COLO668 (cell line): Measurements from ENCODE around the gene USP40.

Experiments
- DNase-seq: peaks from one replicate; lab custom pipeline; 2025; ENCODE audit not compliant: unreplicated experiment; lab: John Stamatoyannopoulos, UW

The USP40 gene

DNA sequence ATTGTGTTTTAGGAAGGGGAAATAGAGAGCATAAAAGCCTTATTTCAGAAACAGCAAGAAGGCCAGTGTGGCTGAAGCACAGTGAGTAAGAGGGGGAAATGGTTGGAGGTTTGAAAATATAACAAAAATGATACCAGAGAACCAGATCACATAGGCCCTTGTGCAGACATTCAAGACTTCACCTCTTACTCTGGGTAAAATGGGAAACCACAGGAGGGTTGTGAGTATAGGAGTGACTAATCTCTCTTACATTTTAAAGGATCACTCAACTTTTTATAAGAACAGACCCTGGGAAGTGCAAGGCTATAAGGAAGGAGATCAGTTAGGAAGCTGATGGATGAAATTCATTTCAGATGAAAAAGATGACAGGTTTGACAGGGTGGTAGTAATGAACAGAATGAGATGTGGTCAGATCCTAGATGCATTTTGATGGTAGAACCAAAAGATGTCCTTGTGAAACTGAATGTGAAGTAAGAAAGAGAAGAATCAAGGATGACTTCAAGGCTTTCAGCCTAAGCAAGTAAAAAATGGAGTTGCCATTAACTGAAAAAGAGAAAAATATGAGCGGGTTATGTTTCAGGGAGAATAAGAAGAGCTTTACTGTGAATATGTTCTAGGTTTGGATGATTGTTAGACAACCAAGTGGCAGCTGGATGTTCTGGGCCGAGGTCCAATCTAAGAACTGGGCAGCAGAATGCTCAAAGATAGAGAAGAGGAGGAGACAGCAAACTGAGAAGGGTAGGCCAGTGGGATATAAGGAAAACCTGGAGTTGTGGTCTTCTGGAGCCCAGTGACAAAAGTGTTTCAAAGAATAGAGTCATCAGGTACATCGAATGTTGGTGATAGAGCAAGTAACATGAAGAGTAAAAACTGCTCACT is 65.1 kb downstream of the USP40 start:
- no peak for DNase-seq

DNA sequence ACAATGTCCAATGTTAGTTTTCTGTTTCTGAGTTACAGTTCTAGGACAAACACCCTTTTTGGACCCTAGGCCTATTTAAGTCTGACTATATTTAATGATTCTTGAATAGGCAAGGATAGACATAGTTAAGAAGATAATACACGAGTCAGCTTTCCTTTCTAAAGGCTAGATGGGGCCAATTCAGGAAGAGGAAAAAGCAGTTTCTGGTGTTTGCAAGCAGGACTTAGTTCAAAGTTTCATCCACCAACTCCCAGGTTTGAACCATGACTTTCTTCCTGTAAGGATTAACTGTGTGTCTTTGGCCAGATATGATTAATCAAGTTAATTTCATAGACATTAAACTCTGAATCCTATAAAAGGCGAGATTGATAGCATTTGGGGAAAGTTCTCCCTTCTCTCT is 66.7 kb downstream of the USP40 start:
- DNase-seq = no peak

DNA sequence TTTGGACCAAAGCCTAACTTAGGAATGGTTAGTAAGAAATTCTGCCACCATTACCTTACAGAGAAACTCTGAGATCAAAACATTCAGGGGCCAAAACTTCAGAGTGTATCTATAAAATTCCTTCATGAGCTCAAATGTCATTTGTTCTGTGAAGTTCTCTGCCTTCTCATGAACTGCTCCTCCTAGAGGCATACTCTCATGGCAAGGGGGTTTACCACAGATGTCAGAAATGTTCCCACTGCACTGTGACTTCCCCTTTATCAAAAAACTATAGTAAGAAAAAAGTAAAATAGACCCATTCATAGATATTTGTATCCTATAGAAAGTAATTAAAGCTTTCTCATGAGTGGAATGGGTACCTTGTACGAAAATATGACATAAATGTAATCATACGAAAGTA is 68.5 kb downstream of the USP40 start:
- DNase-seq = no peak

DNA sequence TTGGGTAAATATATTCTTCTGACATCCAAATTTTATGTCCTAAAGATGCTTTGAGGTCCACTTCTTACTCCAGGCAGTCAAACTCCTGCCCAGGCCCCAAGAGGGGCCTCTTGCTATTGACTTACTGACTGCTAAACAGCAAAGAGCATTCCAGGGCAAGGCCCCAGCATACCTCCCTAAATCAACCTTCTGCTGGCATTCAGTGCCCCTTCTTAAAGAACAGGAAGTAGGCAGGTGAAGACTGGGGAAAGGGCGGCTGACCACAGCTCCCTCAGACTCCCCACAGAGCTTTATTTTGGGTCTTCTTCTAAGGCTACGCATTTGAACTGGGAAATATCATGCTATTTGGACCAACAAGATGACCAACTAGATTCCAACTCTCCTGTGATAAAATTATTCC is 68.9 kb downstream of the USP40 start:
- no peak for DNase-seq

DNA sequence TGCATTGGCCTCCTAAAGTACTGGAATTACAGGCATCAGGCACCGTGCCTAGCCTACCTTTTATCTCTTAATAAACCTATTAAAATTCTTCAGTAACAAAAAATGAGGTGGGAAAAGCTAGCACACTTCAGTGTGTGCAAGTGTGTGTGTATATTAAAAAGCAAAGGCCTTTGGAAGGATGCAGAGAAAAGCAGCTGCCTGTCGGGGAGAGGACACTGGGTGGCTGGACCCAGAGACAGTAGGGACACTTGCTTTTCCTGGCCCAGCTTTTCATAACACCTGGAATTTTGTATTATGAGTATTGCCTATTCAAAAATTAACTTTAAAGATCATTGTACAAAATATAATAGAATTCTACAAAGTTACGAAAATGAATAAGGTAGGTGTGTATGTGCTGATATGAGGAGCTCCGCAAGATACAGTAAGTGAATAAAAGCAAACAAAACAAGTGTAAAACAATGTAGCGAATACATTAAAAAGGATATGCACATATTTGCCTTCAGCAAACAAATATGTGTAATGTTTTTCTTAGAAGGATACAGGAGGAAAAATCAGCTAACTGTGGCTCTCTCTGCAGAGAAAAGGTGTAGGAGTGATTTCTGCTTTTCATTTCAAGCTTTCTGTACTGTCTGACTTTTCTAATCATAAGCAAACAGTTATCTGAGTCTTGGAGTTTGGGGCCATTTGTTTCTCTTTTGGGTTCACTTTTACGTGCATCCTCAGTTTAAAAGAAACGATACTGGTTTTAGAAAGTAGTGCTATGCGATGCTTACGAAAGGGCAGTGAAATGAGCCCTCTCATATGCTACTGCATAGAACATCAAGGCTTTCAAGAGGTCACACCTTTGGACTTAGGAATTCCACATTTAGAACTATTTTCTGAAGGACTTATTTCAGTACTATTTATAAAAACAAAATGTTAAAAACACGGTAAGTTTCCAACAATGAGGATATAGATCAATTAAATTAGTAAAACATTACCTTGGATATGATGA is 70.8 kb downstream of the USP40 start:
- DNase-seq = no peak

DNA sequence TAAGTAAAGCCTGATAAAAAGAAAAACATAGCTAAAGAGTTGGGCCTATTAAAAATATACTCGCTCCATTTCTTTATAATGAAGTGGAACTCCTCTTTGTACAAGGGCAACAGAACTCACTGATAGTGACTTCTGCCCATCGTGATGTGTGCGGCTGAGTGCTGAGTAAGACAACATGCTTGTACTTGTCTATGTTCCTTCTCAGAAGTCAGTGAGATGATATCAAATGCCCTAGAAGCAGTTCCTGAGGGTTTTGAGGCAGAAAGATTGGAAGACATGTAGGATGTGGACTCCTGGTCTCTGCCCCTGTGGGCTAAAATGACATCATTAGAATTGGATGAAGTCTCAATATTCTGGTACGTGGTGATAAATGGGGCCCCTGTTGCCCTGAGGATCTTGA is 73.8 kb downstream of the USP40 start:
- no peak for DNase-seq

DNA sequence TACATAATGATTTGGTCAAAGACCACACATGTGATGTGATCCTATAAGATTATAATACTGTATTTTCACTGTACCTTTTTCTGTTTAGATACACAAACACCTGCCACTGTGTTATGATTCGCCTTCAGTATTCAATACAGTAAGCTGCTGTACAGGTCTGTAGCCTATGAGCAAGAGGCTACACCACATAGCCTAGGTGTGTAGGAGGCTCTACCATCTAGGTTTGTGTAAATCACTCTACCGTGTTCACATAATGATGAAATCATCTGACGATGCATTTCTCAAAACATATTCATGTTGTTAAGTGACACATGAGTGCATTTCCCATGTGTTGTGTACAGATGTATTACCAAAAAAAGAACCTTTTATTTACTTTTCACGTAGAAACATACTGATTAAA is 74.5 kb downstream of the USP40 start:
- no peak for DNase-seq

DNA sequence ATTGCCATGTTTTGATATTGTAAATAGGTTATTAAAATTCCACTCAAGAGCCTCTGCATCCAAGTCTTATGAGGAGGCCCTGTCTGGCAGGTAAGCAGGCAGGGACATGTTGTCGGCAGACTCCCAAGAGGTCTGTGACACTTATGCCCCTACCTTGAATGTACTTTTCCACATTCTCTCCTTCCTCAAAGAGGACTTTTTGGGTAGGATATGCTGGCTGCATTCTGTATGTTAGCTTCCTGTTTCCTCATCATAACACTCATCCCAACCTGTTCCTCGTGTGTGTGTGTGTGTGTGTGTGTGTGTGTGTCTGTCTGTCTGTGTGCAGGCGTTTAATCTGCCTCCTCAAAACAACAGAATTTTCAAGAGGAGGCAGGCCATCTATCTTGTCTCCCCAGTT is 75.3 kb downstream of the USP40 start:
- no peak for DNase-seq

DNA sequence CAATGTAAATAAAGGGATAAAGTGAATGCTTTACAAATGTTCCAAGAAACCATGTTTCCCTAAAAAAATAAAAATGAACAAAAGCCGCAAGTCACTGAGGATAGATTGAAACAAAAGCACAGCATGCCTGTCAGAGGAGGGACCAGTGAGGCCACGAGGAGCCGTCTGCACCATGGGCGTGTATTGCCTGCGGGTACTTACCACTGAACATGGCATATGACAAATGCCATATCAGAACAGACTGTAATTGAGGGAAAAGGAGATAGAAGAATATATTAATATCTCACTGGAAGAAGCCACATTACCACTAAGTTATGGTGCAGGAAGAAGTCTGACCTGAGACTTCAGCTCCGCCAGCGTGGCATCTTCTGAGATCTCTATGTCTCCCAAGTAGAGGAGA is 75.8 kb downstream of the USP40 start:
- no peak for DNase-seq

DNA sequence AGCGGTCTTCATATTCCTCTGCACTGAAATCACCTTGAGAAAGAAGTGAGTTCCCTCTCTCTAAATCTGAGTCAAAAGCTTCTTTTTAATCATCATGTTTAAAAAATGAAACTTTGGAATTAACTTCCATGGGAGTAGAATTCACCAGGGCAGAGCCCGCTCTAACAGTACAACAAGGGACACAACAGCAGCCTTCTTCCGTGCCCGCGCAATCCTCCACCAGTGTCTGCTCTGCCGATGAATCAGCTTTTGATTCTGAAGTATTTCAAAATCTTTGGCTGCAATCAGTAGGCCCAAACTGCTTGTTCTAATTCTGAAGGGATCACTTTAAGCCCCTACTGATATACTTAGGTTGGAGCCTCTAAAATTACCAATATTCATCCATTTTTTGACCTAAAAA is 76.9 kb downstream of the USP40 start:
- DNase-seq = no peak

DNA sequence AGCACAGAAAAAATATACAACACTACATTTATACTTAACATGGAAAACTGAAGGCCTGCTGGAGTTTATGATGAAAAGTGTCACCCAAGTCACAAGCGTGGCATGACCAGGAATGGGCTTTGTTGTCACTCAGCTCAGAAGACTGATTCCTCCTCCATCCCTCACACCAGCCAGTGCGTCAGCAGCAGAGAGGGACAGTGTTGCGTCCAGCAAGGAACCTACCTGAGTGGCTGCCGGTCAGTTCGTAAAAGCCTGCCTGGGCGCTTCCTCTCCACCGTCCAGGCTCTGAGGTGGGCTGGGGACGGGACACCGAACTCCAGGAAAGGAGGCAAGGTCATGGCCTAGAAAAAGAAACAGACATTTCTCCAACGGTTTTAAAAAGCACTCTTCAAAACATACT is 77.4 kb downstream of the USP40 start:
- DNase-seq = no peak

DNA sequence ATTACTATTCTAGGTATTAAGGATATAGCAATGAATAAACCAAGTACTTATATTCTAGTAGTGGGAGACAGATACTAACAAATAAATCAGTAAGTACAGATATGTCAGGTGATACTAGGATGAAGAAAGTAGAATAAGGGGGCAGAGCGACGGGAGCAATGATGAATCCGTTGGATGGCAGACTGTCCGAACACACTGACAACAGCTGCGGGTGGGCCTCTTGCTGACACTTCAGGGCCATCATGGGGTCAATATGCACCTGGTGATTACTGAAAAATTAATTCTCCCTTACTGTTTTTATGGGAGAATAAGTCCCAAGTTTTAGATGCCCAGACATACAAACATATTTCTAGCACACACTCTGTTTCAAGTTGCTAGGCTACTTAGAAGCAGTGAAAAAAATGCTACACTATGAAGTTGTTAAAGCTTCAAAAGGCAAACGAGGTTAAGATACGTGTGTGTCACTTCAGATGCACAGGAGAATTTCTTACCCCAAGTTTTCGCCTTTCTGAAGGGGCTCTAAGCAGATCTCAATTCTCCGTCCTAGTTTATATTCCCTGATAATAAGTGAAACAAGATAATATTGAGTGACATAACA is 78.7 kb downstream of the USP40 start:
- no peak for DNase-seq

DNA sequence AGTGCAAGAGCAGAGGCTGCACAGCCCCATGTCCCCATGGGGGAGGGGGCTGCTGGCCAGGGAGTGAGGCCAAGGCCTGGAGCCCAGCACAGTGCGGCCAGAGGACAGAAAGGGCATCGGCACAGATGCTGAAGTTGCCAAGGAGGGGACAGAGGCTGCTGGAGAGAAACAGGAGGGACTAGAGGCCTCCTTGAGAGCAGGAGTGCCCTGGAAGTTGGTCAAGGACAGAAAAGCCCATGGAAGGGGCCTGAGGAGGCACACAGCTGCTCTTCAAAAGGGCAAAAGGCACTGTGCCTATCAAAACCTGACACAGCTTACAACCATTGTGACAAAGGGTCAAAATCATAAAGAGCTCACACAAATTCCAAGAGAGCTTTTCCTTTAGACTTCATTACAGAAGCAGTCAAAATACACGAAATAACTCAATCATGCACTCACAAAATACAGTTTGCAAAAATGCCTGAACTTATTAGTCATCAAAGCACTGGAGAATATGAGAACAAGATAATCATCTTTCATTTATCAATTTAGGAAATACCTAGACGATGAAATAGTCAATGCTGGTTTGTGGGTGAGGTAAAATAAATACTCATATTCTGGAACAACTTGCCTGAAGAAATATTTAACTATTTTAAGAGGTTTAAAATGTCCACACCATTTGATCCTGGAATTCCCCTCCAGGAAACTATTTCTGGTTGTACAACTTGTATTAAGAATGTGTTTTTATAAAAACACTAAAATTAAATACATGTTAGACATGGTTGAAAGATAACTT is 79.6 kb downstream of the USP40 start:
- DNase-seq = no peak

DNA sequence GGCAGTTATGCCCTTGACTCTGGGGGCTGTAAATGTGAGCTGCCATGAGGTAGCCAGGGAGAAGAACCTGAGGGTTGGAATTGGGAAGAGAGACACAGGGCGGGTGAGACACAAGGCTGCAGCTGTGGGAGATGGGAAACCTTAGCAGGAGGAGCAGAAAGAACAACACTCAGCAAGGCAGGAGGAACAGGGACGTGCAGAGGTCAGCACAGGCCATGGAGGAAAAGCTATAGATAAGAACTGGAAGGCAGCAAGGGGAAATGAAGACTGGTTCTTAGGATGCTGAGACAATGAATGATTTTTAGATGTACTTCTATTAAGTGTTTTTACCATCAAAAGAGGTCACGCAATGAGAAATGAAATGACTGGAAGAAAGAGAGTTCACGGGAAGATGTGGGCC is 80.2 kb downstream of the USP40 start:
- no peak for DNase-seq

DNA sequence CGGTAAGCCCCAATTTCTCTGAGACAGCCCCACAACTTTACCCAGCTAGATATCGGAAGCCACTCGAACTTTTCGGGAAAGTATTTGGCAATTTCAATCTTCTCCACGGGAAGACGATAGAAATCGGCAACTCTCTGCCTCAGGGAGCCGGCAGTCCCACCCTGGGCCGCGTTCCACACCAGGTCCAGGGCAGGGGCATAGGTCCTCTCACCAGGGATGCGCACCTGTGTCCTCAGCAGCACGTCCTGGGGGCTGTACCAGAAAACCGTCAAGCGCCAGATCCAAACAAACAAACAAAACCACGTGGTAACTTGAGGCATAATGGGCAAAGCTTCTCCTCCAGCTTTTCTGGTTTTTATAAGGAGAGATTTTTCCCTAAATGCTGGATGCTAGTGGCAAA is 80.9 kb downstream of the USP40 start:
- no peak for DNase-seq

DNA sequence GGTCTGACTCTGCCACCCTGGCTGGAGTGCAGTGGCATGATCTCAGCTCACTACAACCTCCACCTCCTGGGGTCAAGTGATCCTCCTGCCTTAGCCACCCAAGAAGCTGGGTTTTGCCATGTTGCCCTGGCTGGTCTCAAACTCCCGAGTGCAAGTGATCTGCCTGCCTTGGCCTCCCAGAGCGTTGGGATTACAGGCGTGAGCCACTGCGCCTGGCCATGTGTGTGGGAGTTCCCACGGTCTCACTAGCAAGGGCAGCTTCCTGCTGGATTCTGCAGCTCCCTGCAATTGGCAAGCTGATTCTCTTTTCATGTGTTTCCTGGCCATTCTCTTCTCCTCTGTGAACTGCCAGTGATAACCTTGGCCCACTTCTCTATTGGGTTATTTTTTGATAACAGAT is 84.0 kb downstream of the USP40 start:
- DNase-seq = no peak

DNA sequence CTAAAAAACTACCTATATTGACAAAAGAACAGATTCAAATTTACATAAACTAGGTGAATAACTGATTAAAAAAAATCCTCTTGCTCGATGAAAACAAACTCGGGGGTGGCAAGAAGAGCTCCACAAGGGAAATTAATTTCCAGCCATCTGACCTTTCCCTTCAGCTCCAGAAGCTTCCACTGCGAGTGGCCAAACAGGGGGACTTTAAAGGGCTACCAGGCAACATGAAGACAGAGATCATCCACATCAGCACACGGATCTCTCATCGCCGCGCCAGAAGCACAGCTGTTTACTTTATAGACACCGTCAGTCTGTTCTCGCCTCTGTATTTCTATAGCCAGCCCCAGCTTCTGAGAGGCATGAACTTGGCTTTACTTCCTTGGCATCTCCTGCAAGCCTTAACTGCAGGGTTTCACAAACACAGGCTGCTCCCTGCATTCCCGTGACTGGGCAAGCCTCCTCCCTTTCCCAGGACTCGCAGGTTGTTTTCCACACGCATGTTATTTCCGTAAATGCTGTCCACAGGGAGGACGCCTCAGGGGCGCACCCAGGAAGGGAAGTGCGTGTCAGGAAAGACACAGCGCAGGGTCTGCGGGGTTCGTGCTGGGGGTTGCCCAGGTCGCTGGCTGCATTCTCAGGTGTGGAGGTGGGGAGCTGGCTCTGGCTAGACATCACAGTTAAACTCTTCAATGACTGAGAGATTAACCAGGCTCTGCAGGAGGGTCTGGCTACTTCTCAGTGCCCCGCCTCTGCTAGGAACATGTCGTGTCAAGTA is 85.0 kb downstream of the USP40 start:
- DNase-seq = no peak

DNA sequence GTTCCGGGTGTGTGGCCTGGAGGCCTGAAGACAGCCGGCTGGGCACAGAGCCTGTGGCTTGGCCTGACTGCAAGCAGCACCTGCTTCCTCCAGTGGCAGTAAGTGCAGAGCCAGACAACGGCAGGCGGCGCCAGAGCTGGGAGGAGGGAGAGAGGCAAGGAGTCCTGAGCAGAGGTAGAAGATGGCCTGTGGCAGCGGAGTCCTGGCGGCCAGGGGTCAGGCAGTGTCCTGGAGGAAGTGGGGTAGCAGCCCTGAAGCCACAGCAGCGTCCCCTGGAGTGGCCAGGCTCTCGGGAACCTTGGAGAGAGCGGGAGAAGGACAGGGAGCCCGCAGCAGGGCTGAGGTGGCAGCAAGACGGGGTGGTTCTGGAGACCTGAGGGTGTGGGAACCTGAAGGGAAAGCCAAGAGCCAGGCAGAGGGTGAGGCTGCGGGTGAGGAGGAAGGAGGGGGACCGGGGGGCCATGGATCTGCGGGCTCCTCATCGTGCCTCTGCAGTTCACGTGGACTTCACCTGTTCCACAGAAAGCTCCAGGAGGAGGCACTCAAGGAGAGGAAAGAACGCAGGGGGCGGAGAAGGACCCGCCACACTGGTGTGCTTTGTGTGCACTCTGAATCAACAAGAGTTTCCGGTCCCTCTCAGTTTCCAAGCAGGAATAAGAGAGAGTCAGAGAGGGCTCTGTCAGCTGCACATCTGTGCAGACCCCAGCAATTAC is 85.9 kb downstream of the USP40 start:
- no peak for DNase-seq
